ENCODE data around the gene ETV5.

DNA sequence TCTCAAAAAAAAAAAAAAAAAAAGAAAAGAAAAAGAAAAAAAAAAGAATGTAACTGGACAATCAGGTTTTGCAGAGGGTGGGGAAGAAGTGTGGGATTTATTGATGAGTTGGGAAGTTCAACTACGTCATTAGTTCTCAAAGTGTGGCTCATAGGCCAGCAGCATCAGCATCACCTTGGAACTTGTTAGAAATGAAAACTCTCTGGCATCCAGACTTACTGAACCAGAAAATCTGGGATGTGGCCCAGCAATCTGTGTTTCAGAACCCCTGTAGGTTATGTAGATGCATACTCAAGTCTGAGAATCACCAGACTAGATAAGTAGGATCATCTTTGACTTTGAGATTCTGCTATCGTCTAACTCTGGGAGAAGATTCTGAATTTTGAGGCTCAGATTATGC lies 45.8 kb upstream of the ETV5 start:
- no peak for TF ChIP-seq ZBED1 (IDR thresholded peaks at IDR 0.05; ENCODE audit: borderline replicate concordance)
- TF ChIP-seq, protein P1, sequence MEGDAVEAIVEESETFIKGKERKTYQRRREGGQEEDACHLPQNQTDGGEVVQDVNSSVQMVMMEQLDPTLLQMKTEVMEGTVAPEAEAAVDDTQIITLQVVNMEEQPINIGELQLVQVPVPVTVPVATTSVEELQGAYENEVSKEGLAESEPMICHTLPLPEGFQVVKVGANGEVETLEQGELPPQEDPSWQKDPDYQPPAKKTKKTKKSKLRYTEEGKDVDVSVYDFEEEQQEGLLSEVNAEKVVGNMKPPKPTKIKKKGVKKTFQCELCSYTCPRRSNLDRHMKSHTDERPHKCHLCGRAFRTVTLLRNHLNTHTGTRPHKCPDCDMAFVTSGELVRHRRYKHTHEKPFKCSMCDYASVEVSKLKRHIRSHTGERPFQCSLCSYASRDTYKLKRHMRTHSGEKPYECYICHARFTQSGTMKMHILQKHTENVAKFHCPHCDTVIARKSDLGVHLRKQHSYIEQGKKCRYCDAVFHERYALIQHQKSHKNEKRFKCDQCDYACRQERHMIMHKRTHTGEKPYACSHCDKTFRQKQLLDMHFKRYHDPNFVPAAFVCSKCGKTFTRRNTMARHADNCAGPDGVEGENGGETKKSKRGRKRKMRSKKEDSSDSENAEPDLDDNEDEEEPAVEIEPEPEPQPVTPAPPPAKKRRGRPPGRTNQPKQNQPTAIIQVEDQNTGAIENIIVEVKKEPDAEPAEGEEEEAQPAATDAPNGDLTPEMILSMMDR (IDR thresholded peaks at IDR 0.05 in 2 of 3, conservative IDR thresholded peaks at IDR 0.05 in 1 of 3; ENCODE audit: control insufficient read depth in 2 of 3, extremely low read depth in 1 of 3, insufficient read depth in 1 of 3, low read depth in 3 of 3, low read length in 3 of 3): no peak
- TF ChIP-seq ZNF687 (IDR thresholded peaks at IDR 0.05): no peak
- no peak for TF ChIP-seq POLR2AphosphoS2 (IDR thresholded peaks at IDR 0.05; ENCODE audit: low read depth, low read length)
- TF ChIP-seq MAX (IDR thresholded peaks at IDR 0.05; ENCODE audit: low read depth, low read length): no peak
- TF ChIP-seq SMC3 (IDR thresholded peaks at IDR 0.05; ENCODE audit: borderline replicate concordance, low read length): no peak
- TF ChIP-seq MXI1 (IDR thresholded peaks at IDR 0.05; ENCODE audit: low read depth, low read length): no peak
- no peak for TF ChIP-seq USF1 (IDR thresholded peaks at IDR 0.05; ENCODE audit: borderline replicate concordance, extremely low read length, insufficient read depth, low read depth, low read length)
- no peak for TF ChIP-seq REST (IDR thresholded peaks at IDR 0.05; ENCODE audit: low read depth, low read length)

Measured in GM12878 (cell line).